ENCODE results near the gene PRDX5. TPM values are rescaled to one million over a fixed set of nuclear protein-coding genes. Genes with fewer than 3 reads are reported as not detected.

Gene PRDX5
- total RNA-seq, 1 experiment from 2014 or later: 274 TPM

- Mint-ChIP-seq H3K4me1 (ENCODE audit: insufficient read depth, unreplicated experiment) (peaks cover 10% of the 10 kb centered on the region), H3K27ac (ENCODE audit: low read depth, unreplicated experiment) (no peak overlapping the region), H3K4me3 (ENCODE audit: unreplicated experiment) (no peak overlapping the region), H3K9me3 (ENCODE audit: unreplicated experiment) (no peaks in the 10 kb centered on the region), H3K27me3 (ENCODE audit: insufficient read depth, unreplicated experiment) (no peaks in the 10 kb centered on the region), H3K36me3 (ENCODE audit: insufficient read depth, unreplicated experiment) (no peaks in the 10 kb centered on the region)
- CTCF ChIA-PET: interaction anchor here (0.7 to 1.0 kb wide), 4 partner anchors 25 to 355 kb away, joined by 3 to 5 read pairs (median 4); no protein-coding TSS in a partner anchor
- no peak for TF ChIP-seq CTCF (IDR thresholded peaks at IDR 0.05; ENCODE audit: unreplicated experiment)
- no TSS peak for BruUV-seq (replicated peaks)
- intact Hi-C loops (cut with micrococcal nuclease): no loop called here
- DNase-seq (ENCODE audit: unreplicated experiment): no peak
- POLR2A ChIA-PET: interaction anchor here (0.5 to 2.6 kb wide), 6 partner anchors 11 to 50 kb away, joined by 3 to 11 read pairs (median 5); partner anchors contain the start of genes BAD and GPR137
Observed at GRCh38 chr11:64296830-64297698, 20.9 kb upstream of the PRDX5 start.

- Mint-ChIP-seq H3K4me3 (ENCODE audit: unreplicated experiment) (no peak overlapping the region), H3K27ac (ENCODE audit: low read depth, unreplicated experiment) (no peak overlapping the region), H3K27me3 (ENCODE audit: insufficient read depth, unreplicated experiment) (no peaks in the 10 kb centered on the region), H3K9me3 (ENCODE audit: unreplicated experiment) (no peaks in the 10 kb centered on the region), H3K4me1 (ENCODE audit: insufficient read depth, unreplicated experiment) (peaks cover 10% of the 10 kb centered on the region), H3K36me3 (ENCODE audit: insufficient read depth, unreplicated experiment) (no peaks in the 10 kb centered on the region)
- TF ChIP-seq CTCF (IDR thresholded peaks at IDR 0.05; ENCODE audit: unreplicated experiment): no peak
- BruUV-seq (replicated peaks): no TSS peak
- ChIA-PET POLR2A (interaction anchor here (2.6 kb wide), 1 partner anchor 14 kb away, joined by 10 read pairs; the partner anchor contains the start of gene BAD), CTCF (interaction anchor here (0.7 kb wide), 1 partner anchor 355 kb away, joined by 3 read pairs; no protein-coding TSS in a partner anchor)
- intact Hi-C loops (cut with micrococcal nuclease): no loop called here
- DNase-seq (ENCODE audit: unreplicated experiment): no peak
Observed at GRCh38 chr11:64297699-64298358, 20.1 kb upstream of the PRDX5 start.

- Mint-ChIP-seq H3K4me3 (ENCODE audit: unreplicated experiment) (no peak overlapping the region), H3K27me3 (ENCODE audit: insufficient read depth, unreplicated experiment) (no peaks in the 10 kb centered on the region), H3K36me3 (ENCODE audit: insufficient read depth, unreplicated experiment) (no peaks in the 10 kb centered on the region), H3K4me1 (ENCODE audit: insufficient read depth, unreplicated experiment) (peaks cover 14% of the 10 kb centered on the region), H3K27ac (ENCODE audit: low read depth, unreplicated experiment) (no peak overlapping the region), H3K9me3 (ENCODE audit: unreplicated experiment) (no peaks in the 10 kb centered on the region)
- BruUV-seq (replicated peaks): no TSS peak
- no peak for DNase-seq (ENCODE audit: unreplicated experiment)
- TF ChIP-seq CTCF (IDR thresholded peaks at IDR 0.05; ENCODE audit: unreplicated experiment): no peak
- POLR2A ChIA-PET: no interaction called here
- intact Hi-C loops (cut with micrococcal nuclease): no loop called here
- CTCF ChIA-PET: interaction anchor here (0.5 to 0.6 kb wide), 2 partner anchors 21 to 89 kb away, joined by 3 read pairs; no protein-coding TSS in a partner anchor
Observed at GRCh38 chr11:64298966-64299846, 18.7 kb upstream of the PRDX5 start.

All from MCF 10A (cell line).